NCI-H748 (cell line): ENCODE results near the gene PCDH9.

Experiments used
- DNase-seq: peaks from one replicate; lab custom pipeline; 2025; ENCODE audit not compliant: unreplicated experiment; lab: John Stamatoyannopoulos, UW

Gene PCDH9

DNA sequence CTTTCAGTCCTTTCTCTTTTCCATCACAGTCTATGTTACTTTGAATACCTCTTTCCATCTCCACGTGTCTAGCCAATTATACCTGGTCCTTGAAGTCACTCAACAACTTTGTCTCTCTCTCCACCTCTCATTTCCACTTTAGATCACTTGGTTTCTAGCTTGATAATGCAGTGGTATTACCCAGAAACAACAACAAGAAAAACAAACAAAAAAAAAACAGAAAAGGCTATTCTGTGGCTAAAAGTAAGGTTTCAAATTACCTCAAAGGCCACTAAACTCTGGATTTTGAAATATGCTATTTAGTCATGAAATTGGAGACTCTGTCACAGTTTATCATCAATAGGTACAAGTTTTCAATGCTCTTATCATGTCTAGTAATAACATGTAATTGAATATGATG lies 184.8 kb downstream of the PCDH9 start:
- DNase-seq = no peak

DNA sequence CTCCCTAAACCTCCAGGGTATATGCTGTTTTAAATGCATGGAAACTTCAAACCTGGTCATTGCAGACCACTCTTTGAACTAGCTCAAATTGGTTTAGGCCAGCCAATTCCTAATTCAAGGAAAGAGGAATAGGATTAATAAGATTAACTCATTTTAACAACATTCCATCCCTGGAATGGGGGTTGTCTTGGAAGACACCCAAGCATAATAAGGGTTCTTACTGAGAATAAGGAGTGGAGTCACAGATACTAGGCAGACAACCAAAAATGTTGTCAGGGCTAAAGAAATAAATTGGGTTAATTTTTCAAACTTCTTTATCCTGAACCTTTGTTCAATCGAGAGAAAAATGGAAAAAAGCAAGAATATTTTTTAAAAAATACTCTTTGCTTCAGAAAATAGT lies 186.2 kb downstream of the PCDH9 start:
- DNase-seq = no peak

DNA sequence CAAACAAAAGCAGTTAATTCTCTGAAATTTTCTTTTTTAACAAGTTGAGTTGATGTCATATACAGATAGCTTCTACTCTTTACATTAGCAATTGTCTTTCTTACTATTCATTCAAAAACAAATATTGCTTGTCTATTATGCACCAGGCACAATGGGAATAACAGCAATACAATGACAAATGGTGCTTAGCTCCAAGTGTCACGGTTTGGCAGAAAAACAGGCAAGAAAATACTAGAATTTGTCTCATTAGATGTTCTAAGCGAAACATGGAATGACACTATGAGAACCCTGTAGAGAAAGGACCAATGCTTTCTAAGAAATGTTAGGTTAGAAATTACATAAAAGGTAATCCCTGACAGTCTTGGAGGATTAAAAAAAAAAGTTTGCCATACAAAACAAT lies 187.6 kb downstream of the PCDH9 start:
- peak; percentile 28 for DNase-seq

DNA sequence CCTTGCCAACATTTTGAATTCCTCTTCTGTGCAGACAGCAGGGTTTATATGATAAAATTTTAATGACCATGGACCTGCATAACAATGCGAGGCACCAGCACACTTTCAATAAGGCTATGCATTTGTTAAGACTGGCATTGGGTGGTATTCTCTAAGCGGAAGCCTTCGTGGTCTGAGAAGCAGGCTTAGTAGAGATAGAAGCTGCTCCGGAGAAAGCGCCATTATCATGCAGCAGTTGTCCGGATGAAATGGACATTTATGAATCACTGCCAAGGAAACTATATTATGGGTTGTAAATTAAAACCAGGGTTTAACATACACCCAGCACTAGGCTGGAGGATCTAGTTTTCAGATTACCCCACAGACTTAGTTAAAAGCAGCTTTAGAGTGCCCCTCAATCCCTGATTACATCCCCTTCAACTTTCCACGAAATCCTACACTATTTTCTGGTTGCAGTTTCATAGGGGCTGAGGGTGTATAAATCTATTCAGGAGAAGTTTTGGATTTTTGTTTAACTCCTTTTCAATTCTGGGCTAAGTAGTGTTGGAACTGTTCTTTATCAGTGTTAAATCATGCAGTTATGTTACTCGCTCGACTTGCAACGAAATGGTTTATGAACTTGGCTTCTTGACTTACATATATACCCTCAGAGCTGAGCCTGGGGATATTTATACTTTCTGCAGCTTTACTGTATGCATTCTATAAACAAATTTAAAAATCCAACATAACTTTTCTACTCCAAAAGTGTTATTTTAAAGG lies 193.3 kb downstream of the PCDH9 start:
- no peak for DNase-seq

DNA sequence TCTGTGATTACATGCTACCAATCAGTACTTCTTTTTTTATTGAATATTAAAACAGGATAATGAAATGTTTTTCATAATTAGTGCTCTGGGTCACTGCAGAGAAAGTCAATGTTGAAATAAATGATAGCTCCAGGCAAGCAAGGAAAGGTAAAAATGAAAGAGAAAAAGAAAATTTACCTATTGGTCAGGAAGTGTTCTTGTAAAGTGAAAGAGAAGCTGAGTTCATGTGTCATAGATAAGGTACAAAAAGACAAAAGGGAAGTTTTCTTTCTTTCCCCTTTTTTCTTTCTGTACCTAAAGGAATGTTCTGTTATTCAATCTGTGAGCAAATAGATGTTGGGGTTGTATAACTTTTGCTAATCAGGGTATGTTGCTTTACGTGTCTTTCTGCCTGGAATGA lies 197.0 kb downstream of the PCDH9 start:
- DNase-seq = no peak

DNA sequence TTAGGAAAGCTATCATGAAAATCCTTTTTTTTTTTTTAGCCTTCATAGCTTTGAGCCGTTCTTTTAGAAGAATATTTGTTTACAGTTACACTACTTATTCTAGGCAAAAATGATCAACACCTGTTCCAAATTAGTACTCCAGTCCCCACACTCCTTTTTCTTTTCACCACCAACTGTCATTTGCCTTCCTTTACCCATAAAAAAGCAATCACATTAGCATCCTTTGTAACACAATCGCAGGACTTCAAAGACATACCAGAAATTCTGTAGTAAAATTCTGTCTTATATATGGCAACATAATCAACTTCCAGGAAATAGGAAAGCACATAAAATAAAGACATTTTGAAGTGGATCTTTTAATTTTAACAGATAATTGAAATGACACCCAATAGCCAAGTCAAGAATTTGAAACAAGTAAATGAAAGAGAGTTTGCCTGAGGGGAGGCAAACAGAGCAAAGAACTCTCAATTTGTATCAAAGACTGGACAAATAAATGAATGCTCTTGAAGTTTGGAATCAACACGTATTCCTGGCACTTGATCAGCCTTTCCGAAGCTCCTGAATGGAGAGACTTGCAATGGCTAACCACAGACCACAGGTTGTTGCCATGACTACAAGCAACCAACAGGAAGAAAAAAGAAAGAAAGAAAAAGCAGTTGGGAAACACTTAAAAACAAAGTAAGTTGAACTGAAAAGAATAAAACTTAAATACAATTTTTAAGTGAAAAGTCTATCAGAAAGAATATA lies 206.8 kb downstream of the PCDH9 start:
- DNase-seq = peak; percentile 93

DNA sequence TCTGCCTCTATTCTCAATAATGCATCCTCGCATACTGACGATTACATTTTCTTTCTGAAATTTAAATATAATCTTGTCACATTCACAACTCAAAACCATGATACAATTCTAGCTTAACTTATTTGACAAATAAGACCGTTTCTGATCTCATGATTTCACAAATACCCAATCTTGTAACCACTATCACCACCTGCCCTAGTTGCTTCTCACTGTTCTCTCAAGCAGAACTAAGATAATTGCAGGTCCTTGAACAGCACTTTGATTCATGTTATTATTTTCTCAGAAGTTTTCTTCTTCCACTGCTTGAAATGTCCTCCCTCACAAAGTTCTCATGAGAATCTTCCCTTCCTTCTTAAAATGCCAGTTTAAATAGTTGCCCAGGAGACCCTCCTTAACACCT lies 211.4 kb downstream of the PCDH9 start:
- no peak for DNase-seq

DNA sequence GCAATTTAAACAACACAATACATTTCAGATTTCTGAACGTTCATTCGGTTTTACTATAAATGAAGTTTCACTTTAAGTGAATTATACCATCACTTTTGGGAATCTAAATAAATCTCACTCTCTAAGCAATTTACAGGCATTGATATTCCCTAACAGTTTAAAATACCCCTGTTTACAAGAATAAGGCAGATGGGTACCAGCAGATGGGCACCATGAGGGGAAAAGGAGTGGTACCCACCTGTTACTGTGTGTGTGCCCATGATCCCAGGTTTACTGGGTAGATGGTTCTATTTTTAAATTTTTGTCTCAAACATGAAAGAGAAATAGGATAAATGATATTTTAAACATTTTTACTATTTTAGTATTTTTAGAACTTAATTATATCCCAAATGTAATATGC lies 212.9 kb downstream of the PCDH9 start:
- no peak for DNase-seq

DNA sequence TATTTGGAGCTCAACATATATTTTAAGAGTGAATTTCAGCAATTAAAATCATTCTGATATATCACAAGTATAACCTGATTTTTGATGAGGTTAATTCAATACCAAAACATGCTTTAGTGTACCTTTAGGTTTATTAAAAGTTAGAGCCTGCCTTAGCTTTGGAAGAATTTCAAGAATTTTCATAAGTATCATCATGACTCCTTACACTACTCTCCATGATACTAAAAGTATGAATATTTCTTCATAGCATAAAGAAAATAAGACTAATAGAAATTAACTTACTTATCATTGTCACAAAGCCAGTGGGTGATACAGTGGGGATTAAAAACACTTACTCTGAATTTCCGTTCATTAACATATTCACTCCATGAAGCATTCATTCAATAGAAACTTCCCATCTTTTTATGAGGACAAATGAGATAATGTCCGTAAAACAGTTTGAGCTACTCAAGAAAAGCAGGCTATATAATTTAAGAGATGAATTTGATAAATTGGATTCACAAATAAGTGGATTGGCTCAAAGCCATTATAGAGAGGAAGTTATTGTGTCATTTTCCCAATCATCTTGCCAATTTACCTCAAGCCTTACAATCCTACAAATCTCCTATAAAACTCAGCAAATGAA lies 214.0 kb downstream of the PCDH9 start:
- DNase-seq = no peak

DNA sequence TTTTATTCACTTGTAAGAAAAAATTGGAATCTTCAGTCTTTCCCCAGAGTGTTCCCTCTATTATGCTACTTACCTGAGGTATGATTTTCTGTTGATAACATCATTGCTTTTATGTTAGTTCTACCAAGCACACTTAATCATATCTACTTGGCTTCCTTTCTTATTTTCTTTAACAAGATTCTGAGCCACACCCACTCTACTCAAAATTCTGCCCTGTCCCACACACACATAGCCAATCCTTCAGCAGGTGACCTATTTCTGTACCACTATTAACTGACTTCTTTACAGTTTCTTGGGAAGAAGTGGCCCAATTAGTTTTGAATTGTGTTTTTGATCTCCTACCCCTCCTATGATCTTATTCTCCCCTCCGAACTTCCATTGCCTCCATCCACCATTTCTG lies 215.7 kb downstream of the PCDH9 start:
- DNase-seq = no peak

DNA sequence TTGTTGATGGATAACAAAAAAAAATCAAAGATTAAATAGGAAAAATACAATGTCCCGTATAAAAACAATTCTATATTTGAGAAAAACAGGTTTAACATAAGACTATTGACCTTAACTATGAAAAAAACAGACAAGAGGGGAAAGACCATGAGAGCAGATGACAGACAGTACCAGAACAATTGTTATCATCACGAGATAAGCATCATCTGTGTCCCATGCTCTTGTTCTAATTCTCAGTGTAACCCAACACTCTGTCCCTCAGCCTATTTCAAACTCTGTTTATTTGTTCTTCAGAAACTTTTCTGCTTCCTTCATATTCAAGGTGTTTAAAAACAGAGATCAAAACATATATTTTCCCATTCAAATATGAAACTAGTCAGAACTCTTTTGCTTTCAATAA lies 216.4 kb downstream of the PCDH9 start:
- no peak for DNase-seq

DNA sequence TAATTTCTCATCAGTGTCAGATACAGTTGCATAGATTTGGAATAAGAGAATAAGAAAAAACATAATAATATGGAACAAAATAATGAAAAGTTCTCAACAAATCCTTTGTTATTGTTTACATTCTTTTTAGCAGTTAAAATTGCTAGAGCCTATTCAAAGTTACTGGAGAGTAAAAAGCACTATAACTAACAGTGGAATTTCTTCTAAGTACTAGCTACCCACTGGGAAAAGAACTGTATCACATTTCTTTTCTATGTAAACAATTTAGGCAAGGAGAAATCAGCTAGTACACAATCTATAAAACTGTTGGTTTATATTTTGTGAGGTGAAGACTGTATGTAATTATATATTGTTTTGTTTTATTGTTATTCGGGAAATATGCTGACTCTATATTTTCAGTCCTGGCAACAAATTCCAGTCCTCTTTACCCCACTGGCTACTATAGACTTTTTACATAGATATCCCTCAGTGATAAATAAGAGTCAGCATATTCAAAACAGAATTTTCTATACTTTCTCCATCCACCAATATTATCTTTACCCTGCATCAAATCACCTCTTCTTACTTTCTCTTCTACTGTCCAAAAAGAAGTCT lies 222.0 kb downstream of the PCDH9 start:
- DNase-seq = no peak

DNA sequence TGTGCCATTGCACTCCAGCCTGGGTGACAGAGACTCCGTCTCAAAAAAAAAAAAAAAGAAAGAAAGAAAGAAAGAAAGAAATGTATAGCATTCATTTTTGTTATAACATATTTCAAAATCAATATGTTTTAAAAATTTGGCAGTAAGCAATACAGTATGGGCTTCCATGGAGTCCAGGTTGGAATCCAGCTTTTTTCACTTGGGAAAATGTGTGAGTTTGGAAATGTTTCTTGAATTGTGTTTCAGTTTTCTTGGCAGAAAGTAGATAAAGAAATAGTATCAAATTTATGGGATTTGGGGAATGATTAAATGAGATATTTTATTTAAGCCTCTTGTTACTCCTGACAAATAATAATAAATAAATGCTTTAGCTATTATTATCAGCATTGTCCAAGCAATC lies 225.6 kb downstream of the PCDH9 start:
- no peak for DNase-seq

DNA sequence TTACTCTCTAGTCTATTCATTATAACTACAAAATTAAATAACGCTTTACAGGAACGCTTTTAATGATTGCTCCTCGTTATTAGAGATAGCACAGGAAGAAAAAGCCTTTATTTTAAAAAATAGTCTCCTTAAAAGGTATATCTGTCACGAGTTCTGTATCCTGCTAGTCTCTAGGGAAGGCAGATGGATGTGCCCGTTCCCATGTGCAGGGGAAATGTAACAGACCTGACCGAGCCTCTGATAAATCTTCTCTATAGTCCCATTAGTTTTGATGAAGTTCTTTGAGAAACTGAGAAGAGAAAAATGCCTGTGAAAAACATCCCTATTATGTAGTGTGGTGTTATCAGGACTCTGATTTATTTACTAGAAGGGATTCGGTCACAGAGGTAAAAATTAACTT lies 226.4 kb downstream of the PCDH9 start:
- DNase-seq = no peak

DNA sequence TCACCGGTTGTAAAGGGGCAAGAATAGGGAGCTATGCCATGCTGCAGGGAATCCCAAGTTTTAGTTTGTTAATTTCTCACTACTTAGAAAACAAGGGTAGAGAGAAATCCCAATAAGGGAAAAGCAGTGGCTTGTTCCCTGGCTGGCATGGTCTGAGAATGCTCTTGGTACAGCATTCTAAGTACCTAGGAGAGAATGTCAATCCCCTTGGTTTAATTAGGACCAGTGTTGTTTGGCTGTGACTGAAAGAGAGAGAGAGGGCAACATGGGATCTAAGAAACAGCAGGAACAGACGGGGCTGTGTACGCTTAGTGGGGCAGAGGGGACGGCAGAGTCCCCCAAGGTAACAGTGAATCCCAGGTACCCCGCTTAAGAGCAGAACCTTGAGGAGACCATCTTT lies 228.8 kb downstream of the PCDH9 start:
- DNase-seq = no peak

DNA sequence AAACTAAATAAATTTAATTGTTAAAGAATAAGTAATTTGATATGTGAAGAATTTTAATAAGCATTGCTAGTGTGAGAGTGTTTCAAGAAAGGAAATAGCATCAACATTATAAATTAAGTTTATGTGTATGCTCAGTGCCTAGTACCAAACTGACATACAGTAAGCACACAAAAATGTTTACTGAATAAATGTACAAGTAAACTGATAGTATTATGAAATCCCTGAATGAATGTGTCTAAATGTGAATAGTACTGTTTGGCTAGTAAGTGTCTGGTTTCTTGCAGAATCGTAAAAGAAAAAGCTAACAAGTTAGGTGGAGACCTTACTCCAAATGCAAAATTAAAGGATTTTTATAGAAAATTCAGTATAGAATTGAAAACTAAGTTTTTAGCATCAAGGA lies 233.6 kb downstream of the PCDH9 start:
- no peak for DNase-seq

DNA sequence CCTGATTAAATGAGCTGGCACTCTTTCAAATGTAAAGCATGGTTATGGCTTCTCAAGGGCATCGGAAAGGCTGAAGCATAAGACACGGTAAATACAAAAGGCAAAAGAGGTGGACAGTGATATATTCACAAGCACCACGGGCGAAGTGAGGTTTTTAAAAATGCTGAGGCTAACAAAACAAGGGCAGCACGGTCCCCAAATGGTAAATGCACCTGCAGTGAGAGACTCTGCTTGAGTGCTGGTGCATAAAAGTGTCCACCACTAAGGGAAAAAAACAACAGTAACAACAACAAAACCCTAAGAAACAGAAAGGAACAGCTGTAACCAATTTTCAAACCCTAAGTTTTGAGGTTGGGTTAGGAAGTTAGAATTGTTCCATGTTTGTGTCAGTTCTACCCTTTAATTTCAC lies 234.9 kb downstream of the PCDH9 start:
- DNase-seq = no peak

DNA sequence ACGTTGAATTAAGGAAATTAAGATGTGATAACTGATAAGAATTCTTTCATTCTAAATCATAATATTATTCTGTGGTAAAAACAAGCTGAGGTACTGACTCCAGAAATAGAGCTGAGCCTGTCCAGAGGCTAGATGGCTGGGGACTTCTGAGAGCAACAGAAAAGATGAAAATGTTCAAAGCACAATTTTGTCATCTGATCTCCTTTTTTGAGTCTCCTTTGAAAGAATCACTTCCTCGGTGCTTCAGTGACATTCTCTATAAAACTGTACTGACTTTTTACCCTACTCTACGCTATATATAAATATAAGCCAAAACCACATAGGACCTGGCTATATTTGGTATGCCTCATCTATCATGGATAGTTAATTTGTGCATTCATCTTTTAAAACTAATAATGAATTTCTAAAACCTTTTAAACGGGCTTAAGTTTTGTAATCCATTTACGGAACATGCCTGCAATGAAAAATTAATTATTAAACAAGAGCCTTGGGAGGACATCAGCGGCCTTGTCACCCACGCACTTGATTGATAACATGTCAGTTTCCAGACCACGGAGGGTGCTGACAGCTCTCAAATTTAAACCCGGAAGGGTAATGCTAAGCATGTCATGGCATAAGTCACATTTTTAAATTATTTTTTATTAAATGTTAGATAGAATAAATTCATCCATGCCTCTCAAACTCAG lies 235.5 kb downstream of the PCDH9 start:
- DNase-seq = no peak

DNA sequence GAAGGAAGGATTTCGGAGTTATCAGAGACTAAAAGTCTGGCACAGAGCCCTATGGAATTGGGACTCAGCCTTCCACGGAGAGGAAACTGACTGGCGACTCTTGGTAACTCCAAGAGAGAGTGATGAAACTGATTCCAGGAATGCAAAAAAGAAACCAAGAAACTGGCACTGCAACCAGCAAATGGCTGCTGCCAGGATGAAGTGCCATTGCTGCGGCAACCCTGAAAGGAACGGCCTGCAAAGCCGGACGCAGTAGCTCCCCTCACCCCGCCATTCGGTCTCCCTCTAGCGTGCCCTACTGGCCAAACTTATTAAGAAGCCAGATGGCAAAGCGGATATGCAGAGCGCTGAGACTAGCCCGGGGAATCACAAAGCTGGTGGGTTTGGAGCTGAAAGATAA lies 236.0 kb downstream of the PCDH9 start:
- peak; percentile 70 for DNase-seq

DNA sequence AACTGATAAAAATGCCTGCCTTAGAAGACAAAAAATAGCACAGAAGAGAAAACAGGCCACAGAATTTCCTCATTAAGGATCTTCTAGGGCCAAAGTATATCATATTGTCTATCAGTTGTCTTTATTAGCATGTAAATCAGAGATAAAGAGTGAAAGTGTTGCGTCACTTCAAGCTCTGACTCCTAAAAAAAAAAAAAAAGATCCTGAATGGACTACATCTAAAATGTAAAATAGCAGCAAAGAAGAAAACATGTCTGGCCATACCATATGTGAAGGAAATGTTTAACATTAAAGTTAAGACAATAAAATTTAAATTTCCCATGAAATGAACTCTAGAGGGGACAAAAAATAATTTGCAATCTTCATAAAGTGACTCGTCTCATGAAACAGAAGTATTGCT lies 237.4 kb downstream of the PCDH9 start:
- no peak for DNase-seq

DNA sequence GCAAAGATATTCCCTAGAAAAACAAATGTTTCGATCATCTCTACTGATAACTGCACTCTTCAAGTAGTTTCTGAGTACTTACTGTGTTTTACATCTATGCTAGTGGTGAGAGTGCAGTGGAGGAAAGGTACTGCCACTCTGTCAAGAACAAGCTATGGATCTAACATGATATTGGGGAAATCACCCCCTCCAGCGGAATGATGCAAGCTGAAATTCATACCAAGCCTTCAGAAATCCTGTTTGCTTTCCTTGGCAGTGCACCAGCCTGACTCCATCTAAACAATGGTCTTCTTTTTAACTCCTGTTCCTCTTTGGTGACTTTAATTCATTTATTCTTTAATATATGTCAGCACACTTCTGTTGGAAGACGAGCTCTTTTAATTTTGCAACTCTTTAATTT lies 238.0 kb downstream of the PCDH9 start:
- no peak for DNase-seq
